Naive thymus-derived CD4-positive, alpha-beta T cell (primary cell): ENCODE results near the gene CACNA2D2. TPM values are rescaled to one million over a fixed set of nuclear protein-coding genes. Genes with fewer than 3 reads are reported as not detected.
A peak's percentile ranks its signal among the peaks of the same experiment; 100 is the strongest.

ENCODE experiments used
- ATAC-seq: fragments of 150-1000 bp; cut with Tn5 transposase; 2 replicates; pipeline ENCODE4 v1.10.0; 2021; ENCODE audit warnings: mild to moderate bottlenecking, moderate library complexity
- CTCF ChIA-PET: fragments of 350-600 bp; sonication (Branson Sonifier 250); formaldehyde crosslinking; loops from one replicate; lab custom pipeline; 2021; ENCODE audit warnings: antibody characterized with exemption; lab: Charles Lee
- POLR2A ChIA-PET: fragments of 350-600 bp; sonication (Branson Sonifier 250); formaldehyde crosslinking; loops from one replicate; lab custom pipeline; 2021; ENCODE audit warnings: antibody characterized with exemption, inconsistent platforms; lab: Charles Lee
- DNase-seq, 9 donors: peaks; one replicate each; pipeline versions ENCODE4 v3.0.0 to v3.0.0-alpha.2; 2020 to 2022; ENCODE audit warnings: mixed read lengths in 1 of 9
- H3K27ac ChIP-seq: one replicate; pipeline ENCODE4 v1.7.0; 2013; ENCODE audit warnings: mild to moderate bottlenecking, low read depth, low read length, moderate library complexity
- H3K27me3 ChIP-seq, 2 donors: one replicate each; pipeline ENCODE4 v1.7.0; 2013; ENCODE audit warnings: low read length in 2 of 2, mild to moderate bottlenecking in 2 of 2, moderate library complexity in 2 of 2; ENCODE audit not compliant: control insufficient read depth in 2 of 2, insufficient read depth in 2 of 2
- H3K36me3 ChIP-seq, 3 experiments: 1 replicate in 2 of 3; 2 replicates in 1 of 3; pipeline ENCODE4 v1.7.0; 2013; ENCODE audit warnings: low read length in 3 of 3, mild to moderate bottlenecking in 3 of 3, moderate library complexity in 1 of 3; ENCODE audit not compliant: insufficient read depth in 3 of 3, control insufficient read depth in 2 of 3
- H3K4me1 ChIP-seq, 2 donors: one replicate each; pipeline ENCODE4 v1.7.0; 2013; ENCODE audit warnings: low read length in 2 of 2, mild to moderate bottlenecking in 2 of 2, moderate library complexity in 1 of 2; ENCODE audit not compliant: control insufficient read depth in 2 of 2, insufficient read depth in 2 of 2
- H3K4me3 ChIP-seq: 2 replicates; pipeline ENCODE4 v1.7.0; 2013; ENCODE audit warnings: mild to moderate bottlenecking, low read length
- H3K9me3 ChIP-seq, 3 experiments: 1 replicate in 2 of 3; 2 replicates in 1 of 3; pipeline ENCODE4 v1.7.0; 2013; ENCODE audit warnings: low read length in 3 of 3; ENCODE audit not compliant: control insufficient read depth in 2 of 3
- H3K27ac Mint-ChIP-seq, 9 donors: one replicate each; pipeline ENCODE4 v1.8.0; 2020 to 2022; ENCODE audit warnings: mixed read lengths in 9 of 9, mild to moderate bottlenecking in 8 of 9, moderate library complexity in 5 of 9, inconsistent platforms in 2 of 9
- H3K27me3 Mint-ChIP-seq, 5 donors: one replicate each; pipeline ENCODE4 v1.8.0; 2021 to 2022; ENCODE audit warnings: mixed read lengths in 5 of 5, mild to moderate bottlenecking in 1 of 5
- H3K36me3 Mint-ChIP-seq, 5 donors: one replicate each; pipeline ENCODE4 v1.8.0; 2020 to 2022; ENCODE audit warnings: mixed read lengths in 5 of 5, mild to moderate bottlenecking in 3 of 5, inconsistent platforms in 1 of 5
- H3K4me1 Mint-ChIP-seq, 7 donors: one replicate each; pipeline ENCODE4 v1.8.0; 2020 to 2022; ENCODE audit warnings: mixed read lengths in 7 of 7, mild to moderate bottlenecking in 3 of 7, inconsistent platforms in 1 of 7
- H3K4me3 Mint-ChIP-seq, 10 donors: one replicate each; pipeline ENCODE4 v1.8.0; 2020 to 2022; ENCODE audit warnings: mild to moderate bottlenecking in 10 of 10, mixed read lengths in 10 of 10, moderate library complexity in 6 of 10, inconsistent platforms in 2 of 10
- H3K9me3 Mint-ChIP-seq, 11 donors: one replicate each; pipeline ENCODE4 v1.8.0; 2020 to 2022; ENCODE audit warnings: mixed read lengths in 11 of 11, mild to moderate bottlenecking in 4 of 11, inconsistent platforms in 1 of 11, moderate library complexity in 1 of 11
- intact Hi-C, 2 donors: fragments of 100-400 bp; cut with micrococcal nuclease; formaldehyde crosslinking; loops; one replicate each; pipeline ENCODE4 v1.15.1; 2023
- polyA plus RNA-seq, 2 donors: library from polyadenylated mRNA; unstranded; fragments of 300-500 nt; fragmentation: Illumina TruSeq; gene quantifications; one replicate each; pipeline ENCODE4 v1.2.3, GENCODE V29; 2021
- total RNA-seq, 6 experiments: library from RNA in 5 of 6; stranded (reverse) in 5 of 6; gene quantifications; 1 replicate in 5 of 6; 2 replicates in 1 of 6; pipeline ENCODE4 v1.2.3 and lab custom pipeline; 2021 to 2026

Gene CACNA2D2
- total and polyA plus RNA-seq, 7 experiments from 2014 or later, result 0.32 to 6.2 (median 2.0) TPM

- POLR2A ChIA-PET, result no interaction called here
- no peak overlapping the region for H3K27ac Mint-ChIP-seq
Measured at GRCh38 chr3:50474717-50475116, 28.7 kb downstream of the CACNA2D2 start.

GRCh38 chr3:50473768-50474167 lies 29.7 kb downstream of the CACNA2D2 start:
- peaks cover 0 to 7% (median 0%) of the 10 kb centered on the region in 7 donors for H3K4me1 Mint-ChIP-seq
- H3K27ac ChIP-seq, result no peak overlapping the region
- no peaks in the 10 kb centered on the region for H3K9me3 ChIP-seq
- H3K36me3 Mint-ChIP-seq, result no peaks in the 10 kb centered on the region
- no peaks in the 10 kb centered on the region for H3K27me3 ChIP-seq
- peaks cover 0 to 22% of the 10 kb centered on the region in 2 donors for H3K4me1 ChIP-seq
- intact Hi-C loops, result no loop called here
- DNase-seq (no peak), ATAC-seq (no peak)
- H3K36me3 ChIP-seq, result no peaks in the 10 kb centered on the region
- no peak overlapping the region for H3K27ac Mint-ChIP-seq
- ChIA-PET POLR2A (no interaction called here), CTCF (no interaction called here)
- H3K4me3 ChIP-seq, result no peak overlapping the region
- H3K9me3 Mint-ChIP-seq, result no peaks in the 10 kb centered on the region
- no peaks in the 10 kb centered on the region for H3K27me3 Mint-ChIP-seq
- no peak overlapping the region for H3K4me3 Mint-ChIP-seq

More at GRCh38 chr3:50474717-50475116, 28.7 kb downstream of the CACNA2D2 start:
- Mint-ChIP-seq H3K27me3 (no peaks in the 10 kb centered on the region), H3K4me1 (peaks cover 0 to 8% (median 0%) of the 10 kb centered on the region in 7 donors), H3K4me3 (no peak overlapping the region), H3K36me3 (no peaks in the 10 kb centered on the region), H3K9me3 (no peaks in the 10 kb centered on the region)
- DNase-seq, result no peak
- H3K4me3 ChIP-seq, result no peak overlapping the region
- ATAC-seq, result no peak
- no peaks in the 10 kb centered on the region for H3K27me3 ChIP-seq
- H3K9me3 ChIP-seq, result no peaks in the 10 kb centered on the region
- H3K27ac ChIP-seq, result no peak overlapping the region
- intact Hi-C loops, result no loop called here
- CTCF ChIA-PET, result no interaction called here
- H3K36me3 ChIP-seq, result no peaks in the 10 kb centered on the region
- H3K4me1 ChIP-seq, result peaks cover 0 to 22% of the 10 kb centered on the region in 2 donors

GRCh38 chr3:50472958-50473357 lies 30.5 kb downstream of the CACNA2D2 start:
- peak; percentile 71 for ATAC-seq
- POLR2A ChIA-PET, result no interaction called here
- H3K4me3 Mint-ChIP-seq, result no peak overlapping the region
- H3K27me3 Mint-ChIP-seq, result no peaks in the 10 kb centered on the region
- H3K27ac Mint-ChIP-seq, result no peak overlapping the region
- no peaks in the 10 kb centered on the region for H3K9me3 Mint-ChIP-seq
- no peaks in the 10 kb centered on the region for H3K9me3 ChIP-seq
- intact Hi-C loops, result no loop called here
- no peaks in the 10 kb centered on the region for H3K36me3 ChIP-seq
- no peak overlapping the region for H3K27ac ChIP-seq
- CTCF ChIA-PET, result no interaction called here
- H3K4me1 ChIP-seq, result peaks cover 0 to 22% of the 10 kb centered on the region in 2 donors
- no peak for DNase-seq
- peaks cover 0 to 7% (median 0%) of the 10 kb centered on the region in 7 donors for H3K4me1 Mint-ChIP-seq
- no peaks in the 10 kb centered on the region for H3K27me3 ChIP-seq
- no peaks in the 10 kb centered on the region for H3K36me3 Mint-ChIP-seq
- no peak overlapping the region for H3K4me3 ChIP-seq

GRCh38 chr3:50470658-50471057 lies 32.8 kb downstream of the CACNA2D2 start:
- Histone ChIP-seq H3K27me3 (no peaks in the 10 kb centered on the region), H3K9me3 (no peaks in the 10 kb centered on the region), H3K36me3 (no peaks in the 10 kb centered on the region), H3K27ac (no peak overlapping the region), H3K4me1 (peaks cover 0 to 22% of the 10 kb centered on the region in 2 donors), H3K4me3 (no peak overlapping the region)
- Mint-ChIP-seq H3K9me3 (no peaks in the 10 kb centered on the region), H3K4me1 (peaks cover 0 to 8% (median 3%) of the 10 kb centered on the region in 7 donors), H3K27ac (no peak overlapping the region), H3K36me3 (no peaks in the 10 kb centered on the region), H3K27me3 (no peaks in the 10 kb centered on the region), H3K4me3 (no peak overlapping the region)
- intact Hi-C loops, result no loop called here
- no peak for DNase-seq
- ChIA-PET CTCF (interaction anchor here (0.6 kb wide), 1 partner anchor 28 kb away, joined by 3 read pairs; no protein-coding TSS in a partner anchor), POLR2A (no interaction called here)
- ATAC-seq, result no peak

- intact Hi-C loops, result no loop called here
Measured at GRCh38 chr3:50467919-50468318, 35.5 kb downstream of the CACNA2D2 start.

GRCh38 chr3:50466177-50466576 lies 37.3 kb downstream of the CACNA2D2 start:
- H3K9me3 ChIP-seq, result no peaks in the 10 kb centered on the region
- ATAC-seq, result peak; percentile 63
- no peaks in the 10 kb centered on the region for H3K27me3 ChIP-seq
- H3K27ac Mint-ChIP-seq, result no peak overlapping the region
- no peak overlapping the region for H3K4me3 ChIP-seq
- DNase-seq, result no peak
- no peak overlapping the region for H3K4me3 Mint-ChIP-seq
- H3K4me1 Mint-ChIP-seq, result peaks cover 0 to 5% (median 0%) of the 10 kb centered on the region in 7 donors
- no peaks in the 10 kb centered on the region for H3K9me3 Mint-ChIP-seq
- ChIA-PET CTCF (no interaction called here), POLR2A (interaction anchor here (0.6 kb wide), 1 partner anchor 16 kb away, joined by 3 read pairs; no protein-coding TSS in a partner anchor)
- H3K27me3 Mint-ChIP-seq, result peaks cover 0 to 11% (median 0%) of the 10 kb centered on the region in 5 donors
- H3K4me1 ChIP-seq, result no peaks in the 10 kb centered on the region
- H3K27ac ChIP-seq, result no peak overlapping the region
- no peaks in the 10 kb centered on the region for H3K36me3 ChIP-seq
- H3K36me3 Mint-ChIP-seq, result no peaks in the 10 kb centered on the region
- intact Hi-C loops, result no loop called here

More at GRCh38 chr3:50467919-50468318, 35.5 kb downstream of the CACNA2D2 start:
- Histone ChIP-seq H3K4me1 (peaks cover 0 to 9% of the 10 kb centered on the region in 2 donors), H3K9me3 (no peaks in the 10 kb centered on the region), H3K4me3 (no peak overlapping the region), H3K27me3 (no peaks in the 10 kb centered on the region), H3K36me3 (no peaks in the 10 kb centered on the region), H3K27ac (no peak overlapping the region)
- H3K9me3 Mint-ChIP-seq, result no peaks in the 10 kb centered on the region
- no peaks in the 10 kb centered on the region for H3K36me3 Mint-ChIP-seq
- DNase-seq (no peak), ATAC-seq (no peak)
- H3K27ac Mint-ChIP-seq, result no peak overlapping the region
- CTCF ChIA-PET, result no interaction called here
- H3K27me3 Mint-ChIP-seq, result peaks cover 0 to 1% (median 0%) of the 10 kb centered on the region in 5 donors
- no peak overlapping the region for H3K4me3 Mint-ChIP-seq
- POLR2A ChIA-PET, result no interaction called here
- H3K4me1 Mint-ChIP-seq, result peaks cover 0 to 6% (median 2%) of the 10 kb centered on the region in 7 donors

- Mint-ChIP-seq H3K4me3 (no peak overlapping the region), H3K36me3 (no peaks in the 10 kb centered on the region), H3K9me3 (no peaks in the 10 kb centered on the region), H3K4me1 (peaks cover 0 to 5% (median 0%) of the 10 kb centered on the region in 7 donors), H3K27ac (no peak overlapping the region), H3K27me3 (peaks cover 0 to 14% (median 0%) of the 10 kb centered on the region in 5 donors)
- ChIA-PET POLR2A (no interaction called here), CTCF (no interaction called here)
- no peaks in the 10 kb centered on the region for H3K27me3 ChIP-seq
- H3K36me3 ChIP-seq, result no peaks in the 10 kb centered on the region
- no peak for ATAC-seq
- no peaks in the 10 kb centered on the region for H3K9me3 ChIP-seq
- no peak for DNase-seq
- no peak overlapping the region for H3K4me3 ChIP-seq
- intact Hi-C loops, result no loop called here
- H3K27ac ChIP-seq, result no peak overlapping the region
- H3K4me1 ChIP-seq, result no peaks in the 10 kb centered on the region
Measured at GRCh38 chr3:50464569-50464968, 38.9 kb downstream of the CACNA2D2 start.
